Type B pancreatic cell (in vitro differentiated cells): ENCODE data around the gene LEKR1. TPM values are rescaled to one million over a fixed set of nuclear protein-coding genes. Genes with fewer than 3 reads are reported as not detected.

Experiments used
- DNase-seq: peaks from one replicate; pipeline ENCODE4 v3.0.0; 2021; ENCODE audit warnings: mixed read lengths; ENCODE audit not compliant: unreplicated experiment; ENCODE audit errors: extremely low spot score
- H3K27ac Mint-ChIP-seq: 2 replicates; pipeline ENCODE4 v1.8.0; 2021; ENCODE audit warnings: mild to moderate bottlenecking, mixed read lengths
- H3K27me3 Mint-ChIP-seq: 2 replicates; pipeline ENCODE4 v1.8.0; 2021; ENCODE audit warnings: mixed read lengths
- H3K36me3 Mint-ChIP-seq: 2 replicates; pipeline ENCODE4 v1.8.0; 2021; ENCODE audit warnings: mixed read lengths
- H3K4me1 Mint-ChIP-seq: one replicate; pipeline ENCODE4 v1.8.0; 2021; ENCODE audit warnings: mixed read lengths; ENCODE audit not compliant: unreplicated experiment
- H3K4me3 Mint-ChIP-seq: 2 replicates; pipeline ENCODE4 v1.8.0; 2021; ENCODE audit warnings: mild to moderate bottlenecking, mixed read lengths
- H3K9me3 Mint-ChIP-seq: 2 replicates; pipeline ENCODE4 v1.8.0; 2021; ENCODE audit warnings: mixed read lengths
- total RNA-seq: library from RNA; stranded (reverse); gene quantifications from 2 replicates; pipeline ENCODE4 v1.2.1, GENCODE V29; 2021; ENCODE audit warnings: low replicate concordance
- TF ChIP-seq, protein P1 (sequence below): fragments of 200-600 bp; sonication (generic); conservative IDR thresholded peaks from 2 replicates; pipeline ENCODE4 v1.5.0; 2021; ENCODE audit warnings: antibody characterized with exemption, mild to moderate bottlenecking

LEKR1 gene
- total RNA-seq, 1 donor from 2014 or later = 1.6 TPM

DNA sequence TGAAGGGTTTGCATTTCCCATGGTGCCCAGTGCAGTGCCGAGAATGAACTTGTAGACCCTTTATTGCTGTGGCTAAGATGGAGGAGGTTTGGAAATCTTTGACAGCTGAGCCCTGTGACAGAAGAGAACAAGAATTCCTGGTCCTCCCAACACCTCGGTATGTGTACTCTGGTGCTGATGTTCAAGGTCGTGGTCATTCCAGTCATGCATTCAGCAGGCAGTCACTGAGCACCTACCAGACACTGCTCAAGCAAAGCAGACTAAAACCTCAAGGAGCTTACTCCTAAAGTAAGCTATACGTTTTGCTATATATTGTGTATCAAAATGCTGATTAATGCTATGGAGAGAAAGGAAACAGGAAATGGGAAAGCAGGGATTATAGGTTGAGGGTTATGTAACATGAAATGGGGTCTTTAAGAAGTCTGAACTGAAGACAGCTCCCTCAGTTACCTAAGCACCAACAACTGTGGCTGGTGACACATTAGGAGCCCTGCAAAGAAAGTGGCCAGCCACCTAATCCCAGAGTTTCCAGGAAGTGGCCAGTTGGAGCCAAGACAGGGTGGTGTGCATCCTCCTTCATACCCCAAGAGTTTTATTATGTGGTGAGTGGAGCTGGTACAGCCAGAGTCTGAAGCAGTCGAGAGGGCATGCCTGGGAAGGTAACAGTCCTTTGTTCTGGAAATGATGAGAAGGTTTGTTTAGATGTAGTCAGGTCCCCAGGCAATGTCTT is 268.8 kb downstream of the LEKR1 start:
- Mint-ChIP-seq H3K9me3 (no peaks in the 10 kb centered on the region), H3K4me1 (peaks cover 17% of the 10 kb centered on the region), H3K27ac (no peak overlapping the region), H3K4me3 (no peak overlapping the region), H3K27me3 (peaks cover 6% of the 10 kb centered on the region), H3K36me3 (no peaks in the 10 kb centered on the region)
- no peak for DNase-seq
- TF ChIP-seq, protein P1, sequence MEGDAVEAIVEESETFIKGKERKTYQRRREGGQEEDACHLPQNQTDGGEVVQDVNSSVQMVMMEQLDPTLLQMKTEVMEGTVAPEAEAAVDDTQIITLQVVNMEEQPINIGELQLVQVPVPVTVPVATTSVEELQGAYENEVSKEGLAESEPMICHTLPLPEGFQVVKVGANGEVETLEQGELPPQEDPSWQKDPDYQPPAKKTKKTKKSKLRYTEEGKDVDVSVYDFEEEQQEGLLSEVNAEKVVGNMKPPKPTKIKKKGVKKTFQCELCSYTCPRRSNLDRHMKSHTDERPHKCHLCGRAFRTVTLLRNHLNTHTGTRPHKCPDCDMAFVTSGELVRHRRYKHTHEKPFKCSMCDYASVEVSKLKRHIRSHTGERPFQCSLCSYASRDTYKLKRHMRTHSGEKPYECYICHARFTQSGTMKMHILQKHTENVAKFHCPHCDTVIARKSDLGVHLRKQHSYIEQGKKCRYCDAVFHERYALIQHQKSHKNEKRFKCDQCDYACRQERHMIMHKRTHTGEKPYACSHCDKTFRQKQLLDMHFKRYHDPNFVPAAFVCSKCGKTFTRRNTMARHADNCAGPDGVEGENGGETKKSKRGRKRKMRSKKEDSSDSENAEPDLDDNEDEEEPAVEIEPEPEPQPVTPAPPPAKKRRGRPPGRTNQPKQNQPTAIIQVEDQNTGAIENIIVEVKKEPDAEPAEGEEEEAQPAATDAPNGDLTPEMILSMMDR = no peak

Other genes with a start within 250 kb of the LEKR1 start
- gene TIPARP, start 151.8 kb upstream of the LEKR1 start, total RNA-seq = 37.5 and 48.1 TPM in 2 replicates